Measurements from ENCODE around the gene MTCP1. TPM values are rescaled to one million over a fixed set of nuclear protein-coding genes. Genes with fewer than 3 reads are reported as not detected.

The MTCP1 gene, protein sequence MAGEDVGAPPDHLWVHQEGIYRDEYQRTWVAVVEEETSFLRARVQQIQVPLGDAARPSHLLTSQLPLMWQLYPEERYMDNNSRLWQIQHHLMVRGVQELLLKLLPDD
- polyA plus RNA-seq (2013): 15.4 TPM

DNA sequence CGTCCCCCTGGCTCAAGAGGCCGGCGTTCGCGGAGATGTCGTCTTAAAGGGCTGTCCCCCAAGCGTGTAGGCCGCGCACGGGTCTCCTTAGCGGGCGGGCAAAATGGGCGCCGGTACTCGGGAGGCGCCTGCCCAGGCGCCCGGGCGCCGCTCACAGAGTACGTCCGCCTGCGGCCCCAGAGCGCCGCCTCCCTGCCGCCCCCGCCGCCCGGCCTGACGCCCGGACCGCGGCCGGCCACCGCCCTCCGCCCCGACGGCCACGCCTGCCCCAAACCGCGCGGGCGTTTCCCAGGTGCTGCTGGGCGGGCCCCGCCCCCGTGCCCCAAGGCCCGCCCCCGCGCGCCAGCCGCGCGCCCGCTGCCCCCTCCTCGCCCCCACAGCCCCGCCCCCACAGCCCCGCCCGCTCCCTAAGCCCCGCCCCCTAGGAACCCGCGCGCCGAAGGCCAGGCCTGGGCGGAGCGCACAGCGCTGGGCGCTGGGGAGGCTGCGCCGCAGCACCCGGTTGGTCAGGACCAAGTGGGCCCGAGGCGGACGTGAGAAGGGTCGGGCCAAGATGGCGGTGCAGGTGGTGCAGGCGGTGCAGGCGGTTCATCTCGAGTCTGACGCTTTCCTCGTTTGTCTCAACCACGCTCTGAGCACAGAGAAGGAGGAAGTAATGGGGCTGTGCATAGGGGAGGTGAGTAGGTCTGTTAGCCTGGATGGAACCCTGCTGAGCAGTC, at the start of gene MTCP1, which contains the start of the genes BRCC3 and CMC4:
TSS of gene MTCP1 (minus strand) at position 162 of the 719 bp plus-strand sequence. CDS start 5,126 bp downstream, outside the sequence.
TSS of gene BRCC3 (plus strand) at position 534 of the 719 bp plus-strand sequence. CDS start at position 554, 20 bp downstream.
TSS of gene CMC4 (minus strand) at position 162 of the 719 bp plus-strand sequence. CDS start 7,113 bp downstream, outside the sequence.
- Histone ChIP-seq H3K27ac (ENCODE audit: insufficient read depth in 1 of 2, low read depth in 1 of 2, low read length in 2 of 2, poor library complexity in 1 of 2, severe bottlenecking in 2 of 2) (peak within 1 kb of the TSS; percentile 56 to 86), H3K36me3 (ENCODE audit: control insufficient read depth in 4 of 4, insufficient read depth in 4 of 4, low read length in 3 of 4) (peaks cover 0 to 21% (median 9%) of the 10 kb centered on the region in 4 experiments), H3K4me1 (ENCODE audit: control extremely low read depth in 1 of 4, control insufficient read depth in 4 of 4, insufficient read depth in 4 of 4, low read length in 3 of 4) (peaks cover 8 to 18% (median 13%) of the 10 kb centered on the region in 4 experiments), H3K27me3 (replicated peaks in 2 of 5; ENCODE audit: control insufficient read depth in 4 of 5, insufficient read depth in 5 of 5, low read length in 4 of 5) (no peaks in the 10 kb centered on the region), H3K9me3 (ENCODE audit: control extremely low read depth in 1 of 5, control insufficient read depth in 4 of 5, insufficient read depth in 2 of 5, low read depth in 1 of 5, low read length in 4 of 5) (no peaks in the 10 kb centered on the region), H3K4me3 (ENCODE audit: control insufficient read depth in 1 of 7, extremely low read depth in 1 of 7, insufficient read depth in 4 of 7, low read depth in 2 of 7, low read length in 6 of 7) (peak within 1 kb of the TSS; percentile 42 to 86 (median 76))
- DNase-seq: peak; percentile 56 to 83 (median 78)
- CTCF ChIA-PET: no interaction called here
- POLR2A ChIA-PET: interaction anchor here (0.6 kb wide), 1 partner anchor 1985 kb away, joined by 3 read pairs; no protein-coding TSS in a partner anchor
- 31% methylated on average over 58 of the region's 81 CpGs for WGBS (ENCODE audit: insufficient coverage)

- ChIA-PET CTCF (interaction anchor here (1.1 kb wide), 1 partner anchor 129 kb away, joined by 3 read pairs; no protein-coding TSS in a partner anchor), POLR2A (no interaction called here)
- H3K27ac ChIP-seq (ENCODE audit: insufficient read depth in 1 of 2, low read depth in 1 of 2, low read length in 2 of 2, poor library complexity in 1 of 2, severe bottlenecking in 2 of 2): no peak overlapping the region
- no peaks in the 10 kb centered on the region for H3K4me1 ChIP-seq (ENCODE audit: control extremely low read depth in 1 of 4, control insufficient read depth in 4 of 4, insufficient read depth in 4 of 4, low read length in 3 of 4)
- no peak overlapping the region for H3K4me3 ChIP-seq (ENCODE audit: control insufficient read depth in 1 of 7, extremely low read depth in 1 of 7, insufficient read depth in 4 of 7, low read depth in 2 of 7, low read length in 6 of 7)
- 89% methylated on average over 1 of the region's 1 CpG for WGBS (ENCODE audit: insufficient coverage)
- H3K36me3 ChIP-seq (ENCODE audit: control insufficient read depth in 4 of 4, insufficient read depth in 4 of 4, low read length in 3 of 4): peaks cover 0 to 33% (median 11%) of the 10 kb centered on the region in 4 experiments
- H3K9me3 ChIP-seq (ENCODE audit: control extremely low read depth in 1 of 5, control insufficient read depth in 4 of 5, insufficient read depth in 2 of 5, low read depth in 1 of 5, low read length in 4 of 5): peaks cover 0 to 1% (median 0%) of the 10 kb centered on the region in 5 experiments
- no peaks in the 10 kb centered on the region for H3K27me3 ChIP-seq (replicated peaks in 2 of 5; ENCODE audit: control insufficient read depth in 4 of 5, insufficient read depth in 5 of 5, low read length in 4 of 5)
- no peak for DNase-seq
These were observed 44.4 kb upstream of the MTCP1 start for GRCh38 chrX:155115174-155115819.

DNA sequence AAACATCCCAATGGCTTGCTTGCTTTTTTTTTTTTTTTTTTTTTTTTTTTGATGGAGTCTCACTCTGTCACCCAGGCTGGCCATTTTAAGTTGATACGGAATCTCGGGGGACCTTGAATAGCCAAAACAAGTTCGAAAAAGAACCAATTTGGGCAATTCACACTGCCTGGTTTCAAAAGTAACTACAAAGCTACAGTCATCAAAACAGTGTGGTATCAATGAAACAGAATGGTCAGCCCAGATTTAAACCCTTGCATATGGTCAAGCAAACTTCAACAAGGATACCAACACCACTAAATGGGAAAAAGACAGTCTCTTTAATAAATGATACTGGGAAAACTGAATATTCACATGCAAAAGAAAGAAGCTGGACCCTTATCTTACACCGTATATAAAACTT, 42.2 kb upstream of the MTCP1 start:
- H3K4me3 ChIP-seq (ENCODE audit: control insufficient read depth in 1 of 7, extremely low read depth in 1 of 7, insufficient read depth in 4 of 7, low read depth in 2 of 7, low read length in 6 of 7): no peak overlapping the region
- H3K27ac ChIP-seq (ENCODE audit: insufficient read depth in 1 of 2, low read depth in 1 of 2, low read length in 2 of 2, poor library complexity in 1 of 2, severe bottlenecking in 2 of 2): no peak overlapping the region
- H3K27me3 ChIP-seq (replicated peaks in 2 of 5; ENCODE audit: control insufficient read depth in 4 of 5, insufficient read depth in 5 of 5, low read length in 4 of 5): no peaks in the 10 kb centered on the region
- no peaks in the 10 kb centered on the region for H3K9me3 ChIP-seq (ENCODE audit: control extremely low read depth in 1 of 5, control insufficient read depth in 4 of 5, insufficient read depth in 2 of 5, low read depth in 1 of 5, low read length in 4 of 5)
- POLR2A ChIA-PET: no interaction called here
- CTCF ChIA-PET: no interaction called here
- H3K36me3 ChIP-seq (ENCODE audit: control insufficient read depth in 4 of 4, insufficient read depth in 4 of 4, low read length in 3 of 4): peaks cover 0 to 27% (median 11%) of the 10 kb centered on the region in 4 experiments
- no peak for DNase-seq
- no peaks in the 10 kb centered on the region for H3K4me1 ChIP-seq (ENCODE audit: control extremely low read depth in 1 of 4, control insufficient read depth in 4 of 4, insufficient read depth in 4 of 4, low read length in 3 of 4)
- 82% methylated on average over 3 of the region's 4 CpGs for WGBS (ENCODE audit: insufficient coverage)

DNA sequence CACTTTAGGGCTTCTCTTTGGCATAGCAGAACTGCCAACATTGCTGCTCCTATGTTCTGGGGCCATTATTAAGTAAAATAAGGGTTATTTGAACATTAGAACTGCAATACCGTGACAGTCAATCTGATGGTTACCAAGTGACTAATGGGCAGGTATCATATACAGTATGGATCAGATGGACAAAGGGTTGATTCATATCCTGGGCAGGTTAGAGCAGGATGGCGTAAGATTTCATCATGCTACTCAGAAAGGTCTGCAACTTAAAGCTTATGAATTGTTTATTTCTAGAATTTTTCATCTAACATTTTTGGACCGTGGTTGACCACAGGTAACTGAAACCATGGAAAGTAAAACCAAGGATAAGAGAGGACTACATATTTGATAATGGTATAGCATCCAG, 41.2 kb upstream of the MTCP1 start:
- no peak overlapping the region for H3K4me3 ChIP-seq (ENCODE audit: control insufficient read depth in 1 of 7, extremely low read depth in 1 of 7, insufficient read depth in 4 of 7, low read depth in 2 of 7, low read length in 6 of 7)
- H3K4me1 ChIP-seq (ENCODE audit: control extremely low read depth in 1 of 4, control insufficient read depth in 4 of 4, insufficient read depth in 4 of 4, low read length in 3 of 4): no peaks in the 10 kb centered on the region
- CTCF ChIA-PET: no interaction called here
- WGBS (ENCODE audit: insufficient coverage): 100% methylated on average over 2 of the region's 3 CpGs
- no peaks in the 10 kb centered on the region for H3K27me3 ChIP-seq (replicated peaks in 2 of 5; ENCODE audit: control insufficient read depth in 4 of 5, insufficient read depth in 5 of 5, low read length in 4 of 5)
- peaks cover 0 to 30% (median 10%) of the 10 kb centered on the region in 4 experiments for H3K36me3 ChIP-seq (ENCODE audit: control insufficient read depth in 4 of 4, insufficient read depth in 4 of 4, low read length in 3 of 4)
- DNase-seq: no peak
- POLR2A ChIA-PET: no interaction called here
- no peaks in the 10 kb centered on the region for H3K9me3 ChIP-seq (ENCODE audit: control extremely low read depth in 1 of 5, control insufficient read depth in 4 of 5, insufficient read depth in 2 of 5, low read depth in 1 of 5, low read length in 4 of 5)
- no peak overlapping the region for H3K27ac ChIP-seq (ENCODE audit: insufficient read depth in 1 of 2, low read depth in 1 of 2, low read length in 2 of 2, poor library complexity in 1 of 2, severe bottlenecking in 2 of 2)

DNA sequence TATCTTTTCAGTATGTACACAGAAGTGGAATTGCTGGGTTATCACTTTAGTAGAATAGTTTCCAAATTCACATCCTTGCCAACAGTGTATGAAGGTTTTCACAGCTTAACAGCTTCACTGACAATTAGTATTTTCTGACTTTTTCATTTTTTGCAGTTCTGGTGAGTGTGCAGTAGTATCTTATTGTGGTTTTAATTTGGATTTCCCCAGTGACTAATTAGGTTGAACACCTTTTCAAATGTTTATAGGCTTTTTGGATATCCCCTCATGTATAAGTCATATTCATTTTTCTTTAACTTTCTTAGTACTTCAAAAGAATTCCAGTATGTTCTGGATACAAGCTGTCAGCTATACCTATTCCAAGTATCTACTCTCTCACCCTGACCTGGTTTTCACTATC, 37.5 kb upstream of the MTCP1 start:
- ChIA-PET CTCF (no interaction called here), POLR2A (no interaction called here)
- DNase-seq: no peak
- no peak overlapping the region for H3K4me3 ChIP-seq (ENCODE audit: control insufficient read depth in 1 of 7, extremely low read depth in 1 of 7, insufficient read depth in 4 of 7, low read depth in 2 of 7, low read length in 6 of 7)
- H3K27ac ChIP-seq (ENCODE audit: insufficient read depth in 1 of 2, low read depth in 1 of 2, low read length in 2 of 2, poor library complexity in 1 of 2, severe bottlenecking in 2 of 2): no peak overlapping the region
- H3K9me3 ChIP-seq (ENCODE audit: control extremely low read depth in 1 of 5, control insufficient read depth in 4 of 5, insufficient read depth in 2 of 5, low read depth in 1 of 5, low read length in 4 of 5): no peaks in the 10 kb centered on the region
- H3K27me3 ChIP-seq (replicated peaks in 2 of 5; ENCODE audit: control insufficient read depth in 4 of 5, insufficient read depth in 5 of 5, low read length in 4 of 5): no peaks in the 10 kb centered on the region
- peaks cover 0 to 17% (median 9%) of the 10 kb centered on the region in 4 experiments for H3K36me3 ChIP-seq (ENCODE audit: control insufficient read depth in 4 of 4, insufficient read depth in 4 of 4, low read length in 3 of 4)
- no peaks in the 10 kb centered on the region for H3K4me1 ChIP-seq (ENCODE audit: control extremely low read depth in 1 of 4, control insufficient read depth in 4 of 4, insufficient read depth in 4 of 4, low read length in 3 of 4)

DNA sequence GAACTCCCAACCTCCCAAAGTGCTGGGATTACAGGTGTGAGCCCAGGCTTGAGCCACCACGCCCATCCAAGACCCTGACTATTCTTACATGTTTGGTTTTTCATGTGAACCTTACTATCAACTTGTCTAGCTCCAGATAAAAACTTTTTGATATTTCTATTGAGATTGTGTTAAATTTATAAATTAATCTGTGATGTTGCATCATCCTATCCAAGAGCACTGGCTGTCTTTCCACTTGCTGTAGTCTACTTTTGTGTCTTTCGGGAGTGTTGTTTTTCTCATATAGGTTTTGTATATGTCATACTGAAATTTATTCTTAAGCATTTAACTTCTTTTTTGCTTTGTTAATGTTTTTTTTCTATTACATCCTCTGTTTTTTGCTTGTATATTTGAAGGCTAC, 35.0 kb upstream of the MTCP1 start:
- Histone ChIP-seq H3K36me3 (ENCODE audit: control insufficient read depth in 4 of 4, insufficient read depth in 4 of 4, low read length in 3 of 4) (peaks cover 0 to 12% (median 7%) of the 10 kb centered on the region in 4 experiments), H3K4me3 (ENCODE audit: control insufficient read depth in 1 of 7, extremely low read depth in 1 of 7, insufficient read depth in 4 of 7, low read depth in 2 of 7, low read length in 6 of 7) (no peak overlapping the region), H3K27me3 (replicated peaks in 2 of 5; ENCODE audit: control insufficient read depth in 4 of 5, insufficient read depth in 5 of 5, low read length in 4 of 5) (no peaks in the 10 kb centered on the region), H3K27ac (ENCODE audit: insufficient read depth in 1 of 2, low read depth in 1 of 2, low read length in 2 of 2, poor library complexity in 1 of 2, severe bottlenecking in 2 of 2) (no peak overlapping the region), H3K4me1 (ENCODE audit: control extremely low read depth in 1 of 4, control insufficient read depth in 4 of 4, insufficient read depth in 4 of 4, low read length in 3 of 4) (no peaks in the 10 kb centered on the region), H3K9me3 (ENCODE audit: control extremely low read depth in 1 of 5, control insufficient read depth in 4 of 5, insufficient read depth in 2 of 5, low read depth in 1 of 5, low read length in 4 of 5) (no peaks in the 10 kb centered on the region)
- DNase-seq: no peak
- ChIA-PET POLR2A (no interaction called here), CTCF (no interaction called here)
- WGBS (ENCODE audit: insufficient coverage): no CpG with 5 or more reads among the region's 2 CpGs

All from common myeloid progenitor, CD34-positive (primary cell).